COLO668 (cell line): Measurements from ENCODE around the gene POLR1A.

ENCODE experiments used
- DNase-seq: peaks from one replicate; lab custom pipeline; 2025; ENCODE audit not compliant: unreplicated experiment; lab: John Stamatoyannopoulos, UW

The POLR1A gene

GRCh38 chr2:86023366-86023712, 82.3 kb downstream of the POLR1A start:
- DNase-seq: no peak

- no peak for DNase-seq
Observed at GRCh38 chr2:86022661-86023365, 82.9 kb downstream of the POLR1A start.

- no peak for DNase-seq
Observed at GRCh38 chr2:86021396-86022378, 84.0 kb downstream of the POLR1A start.

- DNase-seq: no peak
Observed at GRCh38 chr2:86020984-86021383, 84.7 kb downstream of the POLR1A start.

- DNase-seq: no peak
Observed at GRCh38 chr2:86019121-86019520, 86.6 kb downstream of the POLR1A start.

- DNase-seq: peak; percentile 26
Observed at GRCh38 chr2:86017901-86018896, 87.5 kb downstream of the POLR1A start.

GRCh38 chr2:86016581-86016980, 89.1 kb downstream of the POLR1A start:
- DNase-seq: no peak

GRCh38 chr2:86015699-86016098, 90.0 kb downstream of the POLR1A start:
- no peak for DNase-seq

GRCh38 chr2:86015006-86015405, 90.7 kb downstream of the POLR1A start:
- DNase-seq: no peak

GRCh38 chr2:86014493-86014892, 91.2 kb downstream of the POLR1A start:
- no peak for DNase-seq

GRCh38 chr2:86012007-86012712, 93.5 kb downstream of the POLR1A start:
- DNase-seq: no peak

- no peak for DNase-seq
Observed at GRCh38 chr2:86011449-86011941, 94.2 kb downstream of the POLR1A start.

- DNase-seq: no peak
Observed at GRCh38 chr2:86010083-86010482, 95.6 kb downstream of the POLR1A start.

- DNase-seq: no peak
Observed at GRCh38 chr2:86006524-86006923, 99.2 kb downstream of the POLR1A start.

GRCh38 chr2:86003967-86004366, 101.7 kb downstream of the POLR1A start:
- peak; percentile 11 for DNase-seq

- DNase-seq: no peak
Observed at GRCh38 chr2:86003104-86003503, 102.6 kb downstream of the POLR1A start.

GRCh38 chr2:86002375-86002774, 103.3 kb downstream of the POLR1A start:
- no peak for DNase-seq

- DNase-seq: no peak
Observed at GRCh38 chr2:86001326-86001725, 104.4 kb downstream of the POLR1A start.

- no peak for DNase-seq
Observed at GRCh38 chr2:86000938-86001312, 104.8 kb downstream of the POLR1A start.
